NCI-H128 (cell line): ENCODE data around the gene IL18R1.

Experiments used
- DNase-seq: peaks from one replicate; lab custom pipeline; 2025; ENCODE audit not compliant: unreplicated experiment; lab: John Stamatoyannopoulos, UW

IL18R1 gene

GRCh38 chr2:102387763-102388546 is 32.4 kb downstream of the IL18R1 start:
- no peak for DNase-seq

GRCh38 chr2:102391565-102391964 is 36.0 kb downstream of the IL18R1 start:
- no peak for DNase-seq

- DNase-seq, result no peak
Measured at GRCh38 chr2:102392096-102392495, 36.5 kb downstream of the IL18R1 start.

- no peak for DNase-seq
Measured at GRCh38 chr2:102392942-102393341, 37.3 kb downstream of the IL18R1 start.

GRCh38 chr2:102396012-102396411 is 40.4 kb downstream of the IL18R1 start:
- no peak for DNase-seq

GRCh38 chr2:102397209-102397608 is 41.6 kb downstream of the IL18R1 start:
- no peak for DNase-seq

GRCh38 chr2:102399499-102400141 is 44.0 kb downstream of the IL18R1 start:
- DNase-seq, result no peak

GRCh38 chr2:102401456-102401855 is 45.9 kb downstream of the IL18R1 start:
- no peak for DNase-seq

- no peak for DNase-seq
Measured at GRCh38 chr2:102401865-102402264, 46.3 kb downstream of the IL18R1 start.

- no peak for DNase-seq
Measured at GRCh38 chr2:102410952-102411351, 55.4 kb downstream of the IL18R1 start.

- DNase-seq, result no peak
Measured at GRCh38 chr2:102412199-102412598, 56.6 kb downstream of the IL18R1 start.

- no peak for DNase-seq
Measured at GRCh38 chr2:102417946-102418345, 62.4 kb downstream of the IL18R1 start.

GRCh38 chr2:102418421-102418961 is 62.9 kb downstream of the IL18R1 start:
- DNase-seq, result no peak

- no peak for DNase-seq
Measured at GRCh38 chr2:102420290-102420689, 64.7 kb downstream of the IL18R1 start.

GRCh38 chr2:102421890-102422759 is 66.5 kb downstream of the IL18R1 start:
- no peak for DNase-seq

GRCh38 chr2:102422910-102423309 is 67.3 kb downstream of the IL18R1 start, which contains the start of gene IL18RAP:
IL18RAP (plus strand) TSS chr2:102423160; CDS start chr2:102423278, 118 bp downstream.
- DNase-seq, result no peak

GRCh38 chr2:102423368-102423767 is 67.8 kb downstream of the IL18R1 start:
- no peak for DNase-seq

GRCh38 chr2:102424754-102425153 is 69.2 kb downstream of the IL18R1 start:
- no peak for DNase-seq

- DNase-seq, result no peak
Measured at GRCh38 chr2:102425441-102426132, 70.0 kb downstream of the IL18R1 start.

GRCh38 chr2:102427249-102427648 is 71.7 kb downstream of the IL18R1 start:
- no peak for DNase-seq

GRCh38 chr2:102428573-102428972 is 73.0 kb downstream of the IL18R1 start:
- DNase-seq, result no peak
